SK-N-SH treated with all-trans-retinoic acid at 6 μM for 48 hours (cell line): Measurements from ENCODE around the gene LELP1.

Source experiments
- ATAC-seq: fragments of 200-7000 bp; cut with Tn5 transposase; 3 replicates; pipeline ENCODE4 v1.9.1; 2020; ENCODE audit warnings: mild to moderate bottlenecking, moderate library complexity
- ARNTL ChIP-seq: fragments of 450-650 bp; formaldehyde crosslinking; IDR thresholded peaks from 2 replicates; pipeline ENCODE4 v1.5.0; 2020; ENCODE audit warnings: low read depth, mild to moderate bottlenecking, moderate library complexity, borderline replicate concordance
- CREB5 ChIP-seq: fragments of 250-450 bp; sonication (Bioruptor Pico); IDR thresholded peaks from 2 replicates; pipeline ENCODE4 v1.5.1; 2020; ENCODE audit warnings: low read depth, mild to moderate bottlenecking, moderate library complexity
- CSDC2 ChIP-seq: fragments of 250-450 bp; sonication (Bioruptor Pico); IDR thresholded peaks from 2 replicates; pipeline ENCODE4 v1.5.0; 2020; ENCODE audit warnings: mild to moderate bottlenecking, moderate library complexity
- ISL1 ChIP-seq: fragments of 250-450 bp; sonication (Bioruptor Pico); IDR thresholded peaks from 2 replicates; pipeline ENCODE4 v2.1.2; 2022; ENCODE audit warnings: mild to moderate bottlenecking, moderate library complexity
- OSR1 ChIP-seq: fragments of 250-450 bp; sonication (Bioruptor Pico); IDR thresholded peaks from 2 replicates; pipeline ENCODE4 v1.8.0; 2022; ENCODE audit warnings: moderate library complexity, mild to moderate bottlenecking, inconsistent platforms
- PATZ1 ChIP-seq: fragments of 250-450 bp; sonication (Bioruptor Pico); IDR thresholded peaks from 2 replicates; pipeline ENCODE4 v1.8.0; 2020; ENCODE audit warnings: mild to moderate bottlenecking, moderate library complexity, borderline replicate concordance
- POU6F1 ChIP-seq: fragments of 250-450 bp; sonication (Bioruptor Pico); IDR thresholded peaks from 2 replicates; pipeline ENCODE4 v1.8.0; 2021; ENCODE audit warnings: low read depth, mild to moderate bottlenecking, moderate library complexity, borderline replicate concordance
- RARB ChIP-seq: fragments of 250-450 bp; sonication (Bioruptor Pico); IDR thresholded peaks from 2 replicates; pipeline ENCODE4 v1.8.0; 2021; ENCODE audit warnings: mild to moderate bottlenecking, moderate library complexity
- SNAI2 ChIP-seq: fragments of 250-450 bp; sonication (Bioruptor Pico); IDR thresholded peaks from 2 replicates; pipeline ENCODE4 v1.5.0; 2020; ENCODE audit warnings: mild to moderate bottlenecking, moderate library complexity
- TCF4 ChIP-seq: fragments of 250-450 bp; sonication (Bioruptor Pico); IDR thresholded peaks from 2 replicates; pipeline ENCODE4 v1.8.0; 2021; ENCODE audit warnings: mild to moderate bottlenecking, moderate library complexity, borderline replicate concordance
- TOX ChIP-seq: fragments of 250-450 bp; sonication (Bioruptor Pico); IDR thresholded peaks from 2 replicates; pipeline ENCODE4 v1.8.0; 2021; ENCODE audit warnings: mild to moderate bottlenecking, moderate library complexity, borderline replicate concordance
- TSHZ2 ChIP-seq: fragments of 250-450 bp; sonication (Bioruptor Pico); IDR thresholded peaks from 2 replicates; pipeline ENCODE4 v1.5.0; 2020; ENCODE audit warnings: mild to moderate bottlenecking, moderate library complexity
- ZC3H10 ChIP-seq: fragments of 250-450 bp; sonication (Bioruptor Pico); IDR thresholded peaks from 2 replicates; pipeline ENCODE4 v1.5.1; 2021; ENCODE audit warnings: mild to moderate bottlenecking, moderate library complexity
- ZFP3 ChIP-seq: fragments of 250-450 bp; sonication (Bioruptor Pico); IDR thresholded peaks from 2 replicates; pipeline ENCODE4 v1.5.0; 2020; ENCODE audit warnings: mild to moderate bottlenecking, moderate library complexity
- ZFP30 ChIP-seq: fragments of 450-650 bp; formaldehyde crosslinking; IDR thresholded peaks from 2 replicates; pipeline ENCODE4 v1.5.0; 2022; ENCODE audit warnings: mild to moderate bottlenecking, moderate library complexity
- ZNF565 ChIP-seq: fragments of 450-650 bp; formaldehyde crosslinking; conservative IDR thresholded peaks from 2 replicates; pipeline ENCODE4 v1.5.0; 2020; ENCODE audit warnings: low read depth, mild to moderate bottlenecking, moderate library complexity
- ZNF70 ChIP-seq: fragments of 450-650 bp; formaldehyde crosslinking; IDR thresholded peaks from 2 replicates; pipeline ENCODE4 v1.5.0; 2020; ENCODE audit warnings: mild to moderate bottlenecking, moderate library complexity
- ZNF8 ChIP-seq: fragments of 450-650 bp; formaldehyde crosslinking; IDR thresholded peaks from 2 replicates; pipeline ENCODE4 v1.5.0; 2020; ENCODE audit warnings: mild to moderate bottlenecking, moderate library complexity
- TF ChIP-seq, protein P1 (sequence below): fragments of 250-450 bp; sonication (Bioruptor Pico); IDR thresholded peaks from 2 replicates; pipeline ENCODE4 v1.5.1; 2021; ENCODE audit warnings: mild to moderate bottlenecking, moderate library complexity

Gene LELP1

DNA sequence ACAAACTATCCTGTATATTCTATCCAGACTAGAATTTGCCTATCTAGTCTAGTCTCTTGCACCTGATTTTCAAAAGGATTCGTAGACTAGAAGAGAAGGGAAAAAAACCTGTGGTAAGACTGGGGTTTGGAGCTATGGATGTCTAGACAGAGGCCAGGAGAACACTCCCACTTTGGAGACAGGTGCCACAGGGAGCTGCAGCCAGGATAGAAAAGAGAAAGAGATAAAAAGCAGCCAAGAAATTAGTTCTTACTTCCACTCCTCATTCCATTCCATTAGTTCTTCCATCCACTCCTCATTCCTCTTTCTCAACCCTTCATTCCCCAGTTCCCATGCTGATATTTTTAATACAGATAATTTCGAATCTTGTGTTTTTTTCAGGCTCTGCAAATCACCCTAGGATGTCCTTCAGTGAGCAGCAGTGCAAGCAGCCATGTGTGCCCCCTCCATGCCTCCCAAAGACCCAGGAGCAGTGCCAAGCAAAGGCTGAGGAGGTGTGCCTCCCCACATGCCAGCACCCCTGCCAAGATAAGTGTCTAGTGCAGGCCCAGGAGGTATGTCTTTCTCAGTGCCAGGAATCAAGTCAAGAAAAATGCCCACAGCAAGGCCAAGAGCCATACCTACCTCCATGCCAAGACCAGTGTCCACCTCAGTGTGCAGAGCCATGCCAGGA, 14.7 kb downstream of the LELP1 start:
- TF ChIP-seq TCF4 (CRISPR knock-in tag) = no peak
- TF ChIP-seq ZFP3 (CRISPR knock-in tag) = no peak
- no peak for TF ChIP-seq POU6F1 (CRISPR knock-in tag)
- TF ChIP-seq RARB = no peak
- TF ChIP-seq ISL1 = no peak
- TF ChIP-seq ZNF565 = no peak
- TF ChIP-seq, protein P1, sequence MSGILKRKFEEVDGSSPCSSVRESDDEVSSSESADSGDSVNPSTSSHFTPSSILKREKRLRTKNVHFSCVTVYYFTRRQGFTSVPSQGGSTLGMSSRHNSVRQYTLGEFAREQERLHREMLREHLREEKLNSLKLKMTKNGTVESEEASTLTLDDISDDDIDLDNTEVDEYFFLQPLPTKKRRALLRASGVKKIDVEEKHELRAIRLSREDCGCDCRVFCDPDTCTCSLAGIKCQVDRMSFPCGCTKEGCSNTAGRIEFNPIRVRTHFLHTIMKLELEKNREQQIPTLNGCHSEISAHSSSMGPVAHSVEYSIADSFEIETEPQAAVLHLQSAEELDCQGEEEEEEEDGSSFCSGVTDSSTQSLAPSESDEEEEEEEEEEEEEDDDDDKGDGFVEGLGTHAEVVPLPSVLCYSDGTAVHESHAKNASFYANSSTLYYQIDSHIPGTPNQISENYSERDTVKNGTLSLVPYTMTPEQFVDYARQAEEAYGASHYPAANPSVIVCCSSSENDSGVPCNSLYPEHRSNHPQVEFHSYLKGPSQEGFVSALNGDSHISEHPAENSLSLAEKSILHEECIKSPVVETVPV (CRISPR knock-in tag) = no peak
- TF ChIP-seq ZFP30 = no peak
- TF ChIP-seq PATZ1 = no peak
- TF ChIP-seq ZNF8 (CRISPR knock-in tag) = no peak
- no peak for TF ChIP-seq OSR1
- TF ChIP-seq CSDC2 = no peak
- no peak for TF ChIP-seq TSHZ2
- TF ChIP-seq TOX (CRISPR knock-in tag) = no peak
- TF ChIP-seq ARNTL (CRISPR knock-in tag) = no peak
- TF ChIP-seq SNAI2 (CRISPR knock-in tag) = no peak
- no peak for TF ChIP-seq ZC3H10 (CRISPR knock-in tag)
- no peak for ATAC-seq

DNA sequence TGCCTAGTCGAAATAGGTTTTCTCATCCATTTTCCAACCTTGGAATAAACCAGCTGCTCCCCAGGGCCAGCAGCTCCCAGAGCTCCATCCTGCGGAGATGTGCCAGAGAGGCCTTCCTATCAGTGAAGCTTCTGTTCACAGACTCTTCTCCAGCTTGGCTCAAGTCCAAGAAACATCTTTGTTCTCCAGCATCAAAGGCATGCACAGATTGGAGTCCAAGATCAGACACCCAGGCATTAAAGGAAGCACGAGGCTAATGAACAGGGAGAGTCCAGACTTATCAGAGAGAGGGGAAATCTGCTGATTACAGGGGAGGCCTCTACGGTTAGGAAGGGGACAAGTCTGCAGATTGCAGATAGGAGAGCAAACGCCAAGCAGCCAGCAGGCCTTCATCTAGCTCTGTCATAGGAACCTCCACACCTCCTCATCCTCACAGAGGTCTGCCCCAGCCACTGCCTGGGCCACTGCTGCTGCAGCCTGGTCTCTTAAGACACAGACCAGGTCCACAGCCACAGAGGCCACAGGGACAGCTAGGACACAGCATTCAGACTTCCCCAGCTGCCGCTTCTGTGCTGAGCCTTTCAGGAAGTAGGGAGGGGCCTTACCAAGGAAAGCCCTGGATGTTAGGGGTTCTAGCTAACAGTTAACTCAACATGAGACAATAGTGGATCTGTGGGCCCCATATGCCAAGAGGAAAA, 17.5 kb downstream of the LELP1 start:
- TF ChIP-seq ZNF70 (CRISPR knock-in tag) (no peak), CSDC2 (no peak), OSR1 (no peak), ISL1 (no peak), SNAI2 (CRISPR knock-in tag) (no peak), CREB5 (CRISPR knock-in tag) (no peak), PATZ1 (no peak), TSHZ2 (no peak), ZFP30 (no peak), ZNF565 (no peak), ARNTL (CRISPR knock-in tag) (no peak)
- TF ChIP-seq, all 23 proteins: peak for 0
- no peak for ATAC-seq

- peak; percentile 99 for ATAC-seq
Observed at GRCh38 chr1:153223040-153223891, 20.0 kb downstream of the LELP1 start.
